ENCODE data around the gene HLA-DRB5. TPM values are rescaled to one million over a fixed set of nuclear protein-coding genes. Genes with fewer than 3 reads are reported as not detected.

The HLA-DRB5 gene
- total and polyA plus RNA-seq, 10 of the 15 experiments (the other 5 are each of a cell fraction or from before 2014, with no cell fraction given): 38.0 to 108 (median 62.8) TPM

- TF ChIP-seq MXI1 (IDR thresholded peaks at IDR 0.05; ENCODE audit: low read depth, low read length) (no peak), MYC (IDR thresholded peaks at IDR 0.05; ENCODE audit: insufficient read depth, insufficient read length, insufficient replicate concordance, low read length, severe bottlenecking) (no peak)
- Histone ChIP-seq H3K79me2 (ENCODE audit: control insufficient read depth, insufficient read depth, low read length) (peaks cover 1% of the 10 kb centered on the region; the same call in 1 of the 2 replicates), H3K36me3 (ENCODE audit: control insufficient read depth in 2 of 2, insufficient read depth in 2 of 2, low read length in 1 of 2) (peaks cover 0 to 1% of the 10 kb centered on the region in 2 experiments; a peak in 2 of 4 replicates), H3K4me3 (no peak overlapping the region), H4K20me1 (ENCODE audit: control insufficient read depth, insufficient read depth) (no peaks in the 10 kb centered on the region), H3K27me3 (replicated peaks in 1 of 2; ENCODE audit: control insufficient read depth in 2 of 2, insufficient read depth in 2 of 2, low read length in 1 of 2) (no peaks in the 10 kb centered on the region), H3K4me2 (ENCODE audit: control insufficient read depth, insufficient read depth) (no peak overlapping the region), H3K9ac (ENCODE audit: control insufficient read depth, insufficient read depth, low read length) (no peak overlapping the region), H2AFZ (ENCODE audit: control insufficient read depth, low read depth, low read length) (no peak overlapping the region), H3K4me1 (ENCODE audit: control insufficient read depth, insufficient read depth, low read length) (no peaks in the 10 kb centered on the region; the same call in 1 of the 2 replicates), H3K27ac (ENCODE audit: control insufficient read depth, insufficient read depth) (no peak overlapping the region), H3K9me3 (replicated peaks; ENCODE audit: control insufficient read depth, insufficient read depth, low read length) (no peaks in the 10 kb centered on the region)
- CTCF ChIA-PET: interaction anchor here (0.6 kb wide), 1 partner anchor 28 kb away, joined by 3 read pairs; no protein-coding TSS in a partner anchor
- POLR2A ChIA-PET: no interaction called here
- SMC1A ChIA-PET (ENCODE audit: uncharacterized antibody, unreplicated experiment): interaction anchor here (1.2 kb wide), 1 partner anchor 9 kb away, joined by 5 read pairs; no protein-coding TSS in a partner anchor
- intact Hi-C loops (cut with micrococcal nuclease; ENCODE audit: unreplicated experiment) (no loop called here), in situ Hi-C loops (cut with MboI) (no loop called here)
- WGBS (ENCODE audit: insufficient coverage, insufficient replicate concordance, low lambda C conversion rate, missing lambda C conversion rate): 21% methylated on average over 4 of the region's 5 CpGs
- BruUV-seq (replicated peaks): no TSS peak
- RAD21 ChIA-PET (ENCODE audit: unreplicated experiment): interaction anchor here (1.0 kb wide), 1 partner anchor 26 kb away, joined by 3 read pairs; no protein-coding TSS in a partner anchor
- FAIRE-seq (peak; percentile 38), ATAC-seq (no peak), DNase-seq (ENCODE audit: low read depth, low spot score) (no peak)
These were observed 23.1 kb upstream of the HLA-DRB5 start for GRCh38 chr6:32553037-32553742.

GRCh38 chr6:32551410-32551809, 21.3 kb upstream of the HLA-DRB5 start:
- ATAC-seq (no peak), FAIRE-seq (no peak), DNase-seq (ENCODE audit: low read depth, low spot score) (no peak)
- Histone ChIP-seq H3K4me3 (no peak overlapping the region), H3K36me3 (ENCODE audit: control insufficient read depth in 2 of 2, insufficient read depth in 2 of 2, low read length in 1 of 2) (peaks cover 0 to 1% of the 10 kb centered on the region in 2 experiments; a peak in 2 of 4 replicates), H4K20me1 (ENCODE audit: control insufficient read depth, insufficient read depth) (no peaks in the 10 kb centered on the region), H3K9ac (ENCODE audit: control insufficient read depth, insufficient read depth, low read length) (no peak overlapping the region), H3K9me3 (replicated peaks; ENCODE audit: control insufficient read depth, insufficient read depth, low read length) (no peaks in the 10 kb centered on the region), H2AFZ (ENCODE audit: control insufficient read depth, low read depth, low read length) (no peak overlapping the region), H3K79me2 (ENCODE audit: control insufficient read depth, insufficient read depth, low read length) (peaks cover 1% of the 10 kb centered on the region; the same call in 1 of the 2 replicates), H3K4me2 (ENCODE audit: control insufficient read depth, insufficient read depth) (no peak overlapping the region), H3K4me1 (ENCODE audit: control insufficient read depth, insufficient read depth, low read length) (no peaks in the 10 kb centered on the region; the same call in 1 of the 2 replicates), H3K27me3 (replicated peaks in 1 of 2; ENCODE audit: control insufficient read depth in 2 of 2, insufficient read depth in 2 of 2, low read length in 1 of 2) (no peaks in the 10 kb centered on the region), H3K27ac (ENCODE audit: control insufficient read depth, insufficient read depth) (no peak overlapping the region)
- POLR2A ChIA-PET: no interaction called here
- WGBS (ENCODE audit: insufficient coverage, insufficient replicate concordance, low lambda C conversion rate, missing lambda C conversion rate): 16% methylated on average over 5 of the region's 5 CpGs
- CTCF ChIA-PET: interaction anchor here (1.1 kb wide), 1 partner anchor 90 kb away, joined by 3 read pairs; no protein-coding TSS in a partner anchor
- SMC1A ChIA-PET (ENCODE audit: uncharacterized antibody, unreplicated experiment): interaction anchor here (0.6 to 1.5 kb wide), 2 partner anchors 27 to 37 kb away, joined by 3 to 8 read pairs; no protein-coding TSS in a partner anchor
- TF ChIP-seq POLR2A (IDR thresholded peaks at IDR 0.05; ENCODE audit: low read depth, low read length) (0 out of 2 replicates have a peak, but pooled peaks have one; percentile 35), TARDBP (IDR thresholded peaks at IDR 0.05; ENCODE audit: borderline replicate concordance) (no peak)
- RAD21 ChIA-PET (ENCODE audit: unreplicated experiment): no interaction called here
- no TSS peak for BruUV-seq (replicated peaks)
- in situ Hi-C loops (cut with MboI) (no loop called here), intact Hi-C loops (cut with micrococcal nuclease; ENCODE audit: unreplicated experiment) (no loop called here)
